ENCODE results near the gene AKAP4. TPM values are rescaled to one million over a fixed set of nuclear protein-coding genes. Genes with fewer than 3 reads are reported as not detected.

AKAP4 gene
- total RNA-seq, 1 experiment from 2014 or later = not detected

- TF ChIP-seq JAZF1 (CRISPR knock-in tag; IDR thresholded peaks at IDR 0.05) = no peak
- no peak for TF ChIP-seq ZBTB21 (CRISPR knock-in tag; IDR thresholded peaks at IDR 0.05; ENCODE audit: borderline replicate concordance)
- TF ChIP-seq ZNF416 (CRISPR knock-in tag; IDR thresholded peaks at IDR 0.05) = no peak
- TF ChIP-seq TP53 (CRISPR knock-in tag; IDR thresholded peaks at IDR 0.05) = no peak
- no peak for TF ChIP-seq CBFB (CRISPR knock-in tag; IDR thresholded peaks at IDR 0.05; ENCODE audit: low read depth)
Observed at GRCh38 chrX:50188859-50189600, 11.8 kb downstream of the AKAP4 start (continued).

- Mint-ChIP-seq H3K27ac (no peak overlapping the region), H3K27me3 (ENCODE audit: low read depth) (peaks cover 5% of the 10 kb centered on the region; the same call in 1 of the 2 replicates), H3K36me3 (no peaks in the 10 kb centered on the region), H3K9me3 (no peaks in the 10 kb centered on the region), H3K4me1 (peaks cover 35% of the 10 kb centered on the region), H3K4me3 (no peak overlapping the region)
- ATAC-seq (no peak), DNase-seq (ENCODE audit: low spot score) (no peak)
- ChIA-PET CTCF (interaction anchor here (1.4 kb wide), 1 partner anchor 83 kb away, joined by 6 read pairs; no protein-coding TSS in a partner anchor), POLR2A (no interaction called here)
- TF ChIP-seq ZBTB43 (CRISPR knock-in tag; IDR thresholded peaks at IDR 0.05) (no peak), ESRRA (CRISPR knock-in tag; IDR thresholded peaks at IDR 0.05; ENCODE audit: borderline replicate concordance) (no peak), MLX (CRISPR knock-in tag; IDR thresholded peaks at IDR 0.05) (no peak), TEAD1 (CRISPR knock-in tag; IDR thresholded peaks at IDR 0.05) (no peak), AR (CRISPR knock-in tag; IDR thresholded peaks at IDR 0.05) (no peak), E2F5 (CRISPR knock-in tag; IDR thresholded peaks at IDR 0.05) (no peak)
Observed at GRCh38 chrX:50183891-50184290, 16.9 kb downstream of the AKAP4 start.

GRCh38 chrX:50180073-50180940 is 20.5 kb downstream of the AKAP4 start:
- CTCF ChIA-PET = interaction anchor here (1.2 to 1.8 kb wide), 2 partner anchors 80 to 265 kb away, joined by 4 read pairs; no protein-coding TSS in a partner anchor
- TF ChIP-seq IRF2 (CRISPR knock-in tag; IDR thresholded peaks at IDR 0.05; ENCODE audit: borderline replicate concordance, low read depth) (no peak), ZNF219 (CRISPR knock-in tag; IDR thresholded peaks at IDR 0.05; ENCODE audit: borderline replicate concordance) (no peak), USF2 (CRISPR knock-in tag; IDR thresholded peaks at IDR 0.05) (no peak), STAT6 (CRISPR knock-in tag; conservative IDR thresholded peaks at IDR 0.05; ENCODE audit: low read depth) (no peak), HMGA2 (CRISPR knock-in tag; IDR thresholded peaks at IDR 0.05) (no peak), ZNF671 (CRISPR knock-in tag; IDR thresholded peaks at IDR 0.05) (no peak), ELF4 (CRISPR knock-in tag; IDR thresholded peaks at IDR 0.05; ENCODE audit: low read depth) (no peak), JAZF1 (CRISPR knock-in tag; IDR thresholded peaks at IDR 0.05) (no peak), ZNF423 (CRISPR knock-in tag; IDR thresholded peaks at IDR 0.05) (no peak), FOXJ3 (CRISPR knock-in tag; IDR thresholded peaks at IDR 0.05; ENCODE audit: borderline replicate concordance) (no peak)

More at GRCh38 chrX:50180073-50180940, 20.5 kb downstream of the AKAP4 start:
- H3K4me3 Mint-ChIP-seq = no peak overlapping the region
- no peaks in the 10 kb centered on the region for H3K36me3 Mint-ChIP-seq
- DNase-seq (ENCODE audit: low spot score) = no peak
- peaks cover 26% of the 10 kb centered on the region for H3K4me1 Mint-ChIP-seq
- no peaks in the 10 kb centered on the region for H3K9me3 Mint-ChIP-seq
- no peak overlapping the region for H3K27ac Mint-ChIP-seq
- POLR2A ChIA-PET = no interaction called here
- no peak; the same call in 1 of the 2 replicates for ATAC-seq
- peaks cover 5% of the 10 kb centered on the region; the same call in 1 of the 2 replicates for H3K27me3 Mint-ChIP-seq (ENCODE audit: low read depth)
